Ishikawa (cell line): ENCODE measurements around the gene HMX2.

Source experiments
- CREB1 ChIP-seq: IDR thresholded peaks from 2 replicates; pipeline ENCODE4 v1.6.1; 2012; ENCODE audit warnings: low read depth
- NFIC ChIP-seq: IDR thresholded peaks from 2 replicates; pipeline ENCODE4 v1.6.1; 2012
- TAF1 ChIP-seq: IDR thresholded peaks from 2 replicates; pipeline ENCODE4 v1.6.1; 2012; ENCODE audit warnings: low read depth, mild to moderate bottlenecking
- TCF12 ChIP-seq: IDR thresholded peaks from 2 replicates; pipeline ENCODE4 v1.6.1; 2012; ENCODE audit warnings: low read depth
- YY1 ChIP-seq: IDR thresholded peaks from 2 replicates; pipeline ENCODE4 v1.6.1; 2012; ENCODE audit warnings: low read depth
- TF ChIP-seq, protein P1 (sequence below): IDR thresholded peaks from 2 replicates; pipeline ENCODE4 v1.6.1; 2012
- TF ChIP-seq, protein P2 (sequence below): IDR thresholded peaks from 2 replicates; pipeline ENCODE4 v1.6.1; 2012; ENCODE audit warnings: low read depth, mild to moderate bottlenecking
- TF ChIP-seq, protein P3 (sequence below): IDR thresholded peaks from 2 replicates; pipeline ENCODE4 v1.6.1; 2012

DNA sequence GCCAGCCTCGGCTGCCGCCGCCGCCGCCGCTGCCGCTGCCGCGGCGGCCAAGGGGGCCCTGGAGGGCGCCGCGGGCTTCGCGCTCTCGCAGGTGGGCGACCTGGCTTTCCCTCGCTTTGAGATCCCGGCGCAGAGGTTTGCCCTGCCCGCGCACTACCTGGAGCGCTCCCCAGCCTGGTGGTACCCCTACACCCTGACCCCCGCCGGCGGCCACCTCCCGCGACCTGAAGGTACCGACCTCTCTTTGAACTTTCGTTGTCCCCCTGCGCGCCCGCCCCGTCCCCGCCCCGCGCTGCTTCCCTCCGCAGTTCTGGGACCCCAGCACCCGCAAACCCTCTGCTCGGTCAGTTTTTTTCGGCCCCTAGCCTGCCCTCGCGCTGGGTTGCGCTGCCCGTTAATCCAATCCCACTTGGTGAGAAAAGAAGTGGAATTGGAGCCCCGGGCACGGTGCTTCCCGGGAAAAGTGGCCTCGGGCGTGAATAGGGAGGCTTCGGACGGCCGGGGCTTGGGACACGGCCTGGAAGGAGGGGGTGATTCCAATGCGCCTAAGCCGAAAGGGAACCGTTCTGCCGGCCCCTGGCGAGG is 11.6 kb upstream of the HMX2 start:
- TF ChIP-seq, protein P1, sequence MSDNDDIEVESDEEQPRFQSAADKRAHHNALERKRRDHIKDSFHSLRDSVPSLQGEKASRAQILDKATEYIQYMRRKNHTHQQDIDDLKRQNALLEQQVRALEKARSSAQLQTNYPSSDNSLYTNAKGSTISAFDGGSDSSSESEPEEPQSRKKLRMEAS, result no peak
- no peak for TF ChIP-seq NFIC
- TF ChIP-seq TAF1, result no peak
- TF ChIP-seq, protein P2, sequence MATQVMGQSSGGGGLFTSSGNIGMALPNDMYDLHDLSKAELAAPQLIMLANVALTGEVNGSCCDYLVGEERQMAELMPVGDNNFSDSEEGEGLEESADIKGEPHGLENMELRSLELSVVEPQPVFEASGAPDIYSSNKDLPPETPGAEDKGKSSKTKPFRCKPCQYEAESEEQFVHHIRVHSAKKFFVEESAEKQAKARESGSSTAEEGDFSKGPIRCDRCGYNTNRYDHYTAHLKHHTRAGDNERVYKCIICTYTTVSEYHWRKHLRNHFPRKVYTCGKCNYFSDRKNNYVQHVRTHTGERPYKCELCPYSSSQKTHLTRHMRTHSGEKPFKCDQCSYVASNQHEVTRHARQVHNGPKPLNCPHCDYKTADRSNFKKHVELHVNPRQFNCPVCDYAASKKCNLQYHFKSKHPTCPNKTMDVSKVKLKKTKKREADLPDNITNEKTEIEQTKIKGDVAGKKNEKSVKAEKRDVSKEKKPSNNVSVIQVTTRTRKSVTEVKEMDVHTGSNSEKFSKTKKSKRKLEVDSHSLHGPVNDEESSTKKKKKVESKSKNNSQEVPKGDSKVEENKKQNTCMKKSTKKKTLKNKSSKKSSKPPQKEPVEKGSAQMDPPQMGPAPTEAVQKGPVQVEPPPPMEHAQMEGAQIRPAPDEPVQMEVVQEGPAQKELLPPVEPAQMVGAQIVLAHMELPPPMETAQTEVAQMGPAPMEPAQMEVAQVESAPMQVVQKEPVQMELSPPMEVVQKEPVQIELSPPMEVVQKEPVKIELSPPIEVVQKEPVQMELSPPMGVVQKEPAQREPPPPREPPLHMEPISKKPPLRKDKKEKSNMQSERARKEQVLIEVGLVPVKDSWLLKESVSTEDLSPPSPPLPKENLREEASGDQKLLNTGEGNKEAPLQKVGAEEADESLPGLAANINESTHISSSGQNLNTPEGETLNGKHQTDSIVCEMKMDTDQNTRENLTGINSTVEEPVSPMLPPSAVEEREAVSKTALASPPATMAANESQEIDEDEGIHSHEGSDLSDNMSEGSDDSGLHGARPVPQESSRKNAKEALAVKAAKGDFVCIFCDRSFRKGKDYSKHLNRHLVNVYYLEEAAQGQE, result no peak
- no peak for TF ChIP-seq CREB1
- TF ChIP-seq TCF12, result no peak
- TF ChIP-seq YY1, result no peak
- TF ChIP-seq, protein P3, sequence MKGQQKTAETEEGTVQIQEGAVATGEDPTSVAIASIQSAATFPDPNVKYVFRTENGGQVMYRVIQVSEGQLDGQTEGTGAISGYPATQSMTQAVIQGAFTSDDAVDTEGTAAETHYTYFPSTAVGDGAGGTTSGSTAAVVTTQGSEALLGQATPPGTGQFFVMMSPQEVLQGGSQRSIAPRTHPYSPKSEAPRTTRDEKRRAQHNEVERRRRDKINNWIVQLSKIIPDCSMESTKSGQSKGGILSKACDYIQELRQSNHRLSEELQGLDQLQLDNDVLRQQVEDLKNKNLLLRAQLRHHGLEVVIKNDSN, result no peak
